ENCODE results near the gene CSNK1D.

CSNK1D gene

DNA sequence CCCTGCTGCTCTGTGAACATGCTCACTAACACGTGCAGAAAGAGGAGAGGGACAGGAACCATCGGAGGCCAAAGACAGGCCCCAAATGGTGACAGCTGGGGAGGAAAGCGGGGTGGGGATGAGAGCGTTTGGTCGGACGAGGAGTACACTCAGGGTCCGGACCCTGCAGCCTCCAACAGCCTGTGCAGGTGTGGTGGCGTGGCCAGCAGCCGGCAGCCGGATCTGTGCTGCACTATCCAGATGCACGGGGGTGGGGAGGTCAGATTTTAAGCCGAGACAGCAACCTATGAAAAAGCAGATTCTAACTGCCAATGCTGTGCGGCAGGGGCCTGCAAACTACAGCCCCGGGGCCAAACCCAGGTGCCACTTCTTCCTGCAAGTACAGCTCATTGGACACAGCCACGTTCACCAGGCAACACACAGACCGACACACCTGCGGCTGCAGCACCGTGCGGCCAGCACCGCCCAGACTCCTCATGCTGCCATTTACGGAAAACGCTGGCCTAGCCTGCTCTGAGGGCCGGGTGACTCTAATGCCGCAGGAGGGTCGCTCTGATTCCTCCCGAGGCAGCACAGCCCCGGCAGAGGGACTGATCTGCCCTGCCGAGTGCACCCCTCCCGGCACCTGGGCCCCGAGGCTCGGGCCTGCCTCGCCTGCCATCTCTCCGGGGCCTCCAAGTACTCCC is 23.5 kb downstream of the CSNK1D start:
- no peak for DNase-seq (ENCODE audit: low spot score)
- TF ChIP-seq, protein P1, sequence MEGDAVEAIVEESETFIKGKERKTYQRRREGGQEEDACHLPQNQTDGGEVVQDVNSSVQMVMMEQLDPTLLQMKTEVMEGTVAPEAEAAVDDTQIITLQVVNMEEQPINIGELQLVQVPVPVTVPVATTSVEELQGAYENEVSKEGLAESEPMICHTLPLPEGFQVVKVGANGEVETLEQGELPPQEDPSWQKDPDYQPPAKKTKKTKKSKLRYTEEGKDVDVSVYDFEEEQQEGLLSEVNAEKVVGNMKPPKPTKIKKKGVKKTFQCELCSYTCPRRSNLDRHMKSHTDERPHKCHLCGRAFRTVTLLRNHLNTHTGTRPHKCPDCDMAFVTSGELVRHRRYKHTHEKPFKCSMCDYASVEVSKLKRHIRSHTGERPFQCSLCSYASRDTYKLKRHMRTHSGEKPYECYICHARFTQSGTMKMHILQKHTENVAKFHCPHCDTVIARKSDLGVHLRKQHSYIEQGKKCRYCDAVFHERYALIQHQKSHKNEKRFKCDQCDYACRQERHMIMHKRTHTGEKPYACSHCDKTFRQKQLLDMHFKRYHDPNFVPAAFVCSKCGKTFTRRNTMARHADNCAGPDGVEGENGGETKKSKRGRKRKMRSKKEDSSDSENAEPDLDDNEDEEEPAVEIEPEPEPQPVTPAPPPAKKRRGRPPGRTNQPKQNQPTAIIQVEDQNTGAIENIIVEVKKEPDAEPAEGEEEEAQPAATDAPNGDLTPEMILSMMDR (IDR thresholded peaks at IDR 0.05) = no peak
- Histone ChIP-seq H3K27ac (no peak overlapping the region), H3K4me3 (no peak overlapping the region)

DNA sequence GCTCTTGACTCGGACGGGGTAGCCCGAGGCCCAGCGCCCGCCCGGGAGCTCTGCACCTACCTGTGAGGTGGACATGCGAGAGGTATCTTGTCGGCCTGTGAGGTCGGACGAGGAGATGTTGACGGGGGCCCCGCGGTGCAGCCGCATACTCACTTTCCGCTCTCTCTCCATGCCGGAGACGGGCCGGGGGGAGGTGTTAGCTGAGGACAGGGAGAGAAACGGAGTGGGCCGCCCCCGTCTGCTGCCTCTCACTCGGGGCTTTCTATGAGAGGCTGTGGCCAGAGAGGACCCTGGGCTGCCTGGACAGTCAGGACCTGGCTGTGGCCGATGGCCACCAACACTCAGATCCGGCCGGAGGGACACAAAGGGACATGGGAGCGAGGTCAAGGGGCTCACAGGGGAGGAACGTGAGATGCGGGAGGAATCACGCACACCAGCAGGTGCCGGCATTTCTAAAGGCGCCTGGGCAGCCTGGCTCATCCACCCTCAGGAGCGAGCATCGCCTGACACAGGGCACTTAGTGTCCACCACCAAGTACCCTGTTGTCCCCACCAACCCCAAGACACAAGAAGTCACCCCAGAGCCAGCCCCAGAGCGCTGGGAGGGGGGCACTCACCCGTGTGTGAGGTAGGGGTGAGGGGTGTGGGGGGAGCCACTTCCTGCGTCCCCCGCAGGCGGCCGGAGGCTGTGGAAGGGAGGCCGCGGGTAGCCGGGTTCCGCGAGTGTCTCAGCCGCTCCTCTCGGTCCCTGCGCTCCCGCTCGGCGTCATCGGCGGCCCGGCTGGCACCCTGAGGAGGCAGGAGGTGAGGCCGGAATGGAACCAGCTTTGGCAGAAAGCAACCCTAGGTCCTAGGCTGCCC is 24.5 kb downstream of the CSNK1D start:
- DNase-seq (ENCODE audit: low spot score) = no peak
- Histone ChIP-seq H3K27ac (no peak overlapping the region), H3K4me3 (no peak overlapping the region)
- TF ChIP-seq, protein P1 (IDR thresholded peaks at IDR 0.05) = no peak

DNA sequence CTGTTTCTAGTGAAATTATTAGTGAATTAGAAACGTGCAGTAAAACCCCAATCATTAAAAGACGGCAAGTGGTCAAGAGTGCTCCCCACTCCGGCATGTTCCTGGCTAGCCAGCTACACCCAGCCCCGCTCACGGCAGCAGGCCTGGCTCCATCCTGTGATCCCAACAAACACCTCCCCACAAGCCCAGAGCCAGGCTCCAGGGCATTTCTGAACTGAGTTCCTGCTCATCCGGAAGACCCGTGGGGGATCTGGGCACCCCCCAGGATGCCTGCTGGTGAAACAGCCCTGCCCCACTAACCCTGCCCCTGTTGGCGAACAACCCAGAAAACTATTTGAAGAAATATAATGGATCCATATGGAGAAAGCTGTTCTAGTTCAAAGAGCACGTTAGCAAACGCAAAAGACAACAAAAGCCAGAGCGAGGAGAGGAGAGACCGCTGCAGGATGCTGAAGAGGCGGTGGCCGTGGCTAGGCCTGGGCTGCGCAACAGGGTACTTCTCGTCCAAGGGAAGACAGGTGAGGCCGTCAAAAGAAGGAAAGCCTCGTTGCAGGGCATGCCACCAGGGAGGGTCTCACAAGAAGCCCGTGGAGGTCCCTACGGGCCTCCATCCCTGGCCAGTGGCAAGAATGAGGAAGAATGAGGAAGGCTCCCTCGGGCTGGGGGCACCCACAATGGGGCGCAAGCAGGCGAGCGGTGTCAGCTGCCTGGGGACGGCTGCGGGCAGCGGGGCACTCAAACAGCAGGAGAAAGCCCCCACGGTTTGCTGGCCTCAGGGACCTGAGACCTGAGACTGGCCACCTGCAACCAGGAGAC is 25.4 kb downstream of the CSNK1D start:
- no peak for DNase-seq (ENCODE audit: low spot score)
- no peak overlapping the region for H3K27ac ChIP-seq
- H3K4me3 ChIP-seq = no peak overlapping the region
- TF ChIP-seq, protein P1 (IDR thresholded peaks at IDR 0.05) = no peak

DNA sequence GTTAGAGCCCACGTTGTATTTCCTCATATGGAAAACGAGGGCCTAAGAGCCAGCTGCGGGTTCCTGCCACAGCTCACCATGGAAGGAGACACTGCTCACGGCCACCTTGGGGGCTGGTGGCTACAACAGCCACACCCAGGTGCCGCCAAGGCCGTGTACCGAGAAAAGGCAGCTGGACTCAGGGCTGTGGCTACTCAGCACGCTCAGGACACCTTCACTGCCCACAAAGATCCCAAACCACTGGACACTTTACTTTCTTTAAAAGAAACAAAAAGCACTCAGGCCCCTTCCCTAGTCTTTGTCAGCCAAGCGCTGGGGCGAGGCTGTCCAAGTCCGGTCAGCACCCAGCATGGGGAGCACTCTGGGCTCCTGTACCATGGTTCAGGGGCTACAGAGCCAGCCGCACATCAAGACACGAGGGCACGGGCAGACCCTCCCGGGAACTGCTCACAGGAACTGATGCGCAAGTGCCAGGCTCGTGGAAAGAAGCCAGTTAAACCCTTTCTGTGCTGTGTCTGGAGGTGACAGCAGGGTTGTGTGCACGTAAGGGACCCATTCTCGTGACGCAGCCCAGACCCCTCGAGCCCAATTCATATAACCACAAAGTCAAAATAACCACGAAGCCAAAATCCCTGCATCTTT is 26.2 kb downstream of the CSNK1D start:
- H3K4me3 ChIP-seq = no peak overlapping the region
- peak overlapping the region; percentile 34 to 74 for H3K27ac ChIP-seq
- no peak for DNase-seq (ENCODE audit: low spot score)
- TF ChIP-seq, protein P1 (IDR thresholded peaks at IDR 0.05) = no peak

DNA sequence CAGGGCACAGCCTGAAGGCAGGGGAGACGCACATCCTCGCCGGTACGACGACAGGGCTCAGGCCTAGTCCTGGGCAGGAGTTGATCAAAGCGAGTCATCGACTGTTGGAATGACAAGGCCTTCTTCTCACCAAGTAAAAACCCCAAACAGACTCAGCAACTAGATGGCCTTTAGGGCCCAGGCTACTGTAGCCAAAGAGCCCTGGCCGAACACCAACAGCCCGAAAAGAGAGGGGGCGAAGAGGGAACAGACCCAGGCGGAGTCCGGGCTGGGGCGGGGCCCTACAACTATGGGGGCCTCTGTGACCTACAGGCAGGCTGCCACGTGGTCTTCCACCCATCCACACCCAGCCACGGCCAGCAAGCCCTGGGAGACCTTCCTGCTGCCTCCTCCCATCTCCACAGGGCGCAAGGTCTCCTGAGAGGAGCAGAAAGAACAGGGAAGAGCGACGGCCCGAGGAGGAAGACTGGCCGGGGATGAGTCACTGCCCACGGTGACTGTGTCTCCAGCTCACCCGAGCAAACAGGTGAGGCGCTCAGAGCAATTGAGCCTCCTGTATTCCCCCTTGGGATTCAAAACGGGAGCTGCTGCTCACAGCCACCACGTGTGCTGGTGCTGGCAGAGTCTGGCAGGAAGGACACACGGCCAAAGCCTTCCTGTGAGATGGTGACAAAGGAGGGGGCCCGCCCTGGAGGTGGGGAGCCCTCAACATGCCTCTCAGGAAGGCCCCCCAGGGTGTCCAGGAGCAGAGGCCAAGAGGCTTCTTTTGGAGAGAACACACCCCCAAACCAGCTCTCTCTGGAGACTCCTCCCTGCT is 26.9 kb downstream of the CSNK1D start:
- Histone ChIP-seq H3K27ac (peak overlapping the region; percentile 34 to 74), H3K4me3 (no peak overlapping the region)
- TF ChIP-seq, protein P1 (IDR thresholded peaks at IDR 0.05) = no peak
- peak; percentile 74 for DNase-seq (ENCODE audit: low spot score)

DNA sequence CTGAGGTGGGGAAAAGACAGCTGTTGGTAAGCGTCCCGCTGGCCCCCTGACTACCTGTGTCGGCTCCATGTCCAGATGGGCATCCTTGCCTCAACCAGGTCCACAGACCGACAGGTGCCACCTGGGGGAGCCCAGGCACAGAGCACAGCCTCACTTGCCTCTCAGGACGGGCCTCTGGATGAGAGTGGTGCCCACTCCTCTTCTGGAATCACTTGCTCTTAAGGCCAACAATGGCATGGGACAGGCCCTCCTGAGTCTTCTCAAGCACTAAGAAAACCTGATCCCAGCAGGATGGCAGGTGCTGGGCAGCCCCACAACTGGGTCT is 27.5 kb downstream of the CSNK1D start:
- TF ChIP-seq, protein P1 (IDR thresholded peaks at IDR 0.05) = no peak
- no peak for DNase-seq (ENCODE audit: low spot score)
- H3K4me3 ChIP-seq = no peak overlapping the region
- peak overlapping the region; percentile 34 to 74 for H3K27ac ChIP-seq

All from coronary artery (tissue), 2 donors.